ENCODE data around the gene UBB. TPM values are rescaled to one million over a fixed set of nuclear protein-coding genes. Genes with fewer than 3 reads are reported as not detected.

Gene UBB
- 2,137 TPM for total RNA-seq

DNA sequence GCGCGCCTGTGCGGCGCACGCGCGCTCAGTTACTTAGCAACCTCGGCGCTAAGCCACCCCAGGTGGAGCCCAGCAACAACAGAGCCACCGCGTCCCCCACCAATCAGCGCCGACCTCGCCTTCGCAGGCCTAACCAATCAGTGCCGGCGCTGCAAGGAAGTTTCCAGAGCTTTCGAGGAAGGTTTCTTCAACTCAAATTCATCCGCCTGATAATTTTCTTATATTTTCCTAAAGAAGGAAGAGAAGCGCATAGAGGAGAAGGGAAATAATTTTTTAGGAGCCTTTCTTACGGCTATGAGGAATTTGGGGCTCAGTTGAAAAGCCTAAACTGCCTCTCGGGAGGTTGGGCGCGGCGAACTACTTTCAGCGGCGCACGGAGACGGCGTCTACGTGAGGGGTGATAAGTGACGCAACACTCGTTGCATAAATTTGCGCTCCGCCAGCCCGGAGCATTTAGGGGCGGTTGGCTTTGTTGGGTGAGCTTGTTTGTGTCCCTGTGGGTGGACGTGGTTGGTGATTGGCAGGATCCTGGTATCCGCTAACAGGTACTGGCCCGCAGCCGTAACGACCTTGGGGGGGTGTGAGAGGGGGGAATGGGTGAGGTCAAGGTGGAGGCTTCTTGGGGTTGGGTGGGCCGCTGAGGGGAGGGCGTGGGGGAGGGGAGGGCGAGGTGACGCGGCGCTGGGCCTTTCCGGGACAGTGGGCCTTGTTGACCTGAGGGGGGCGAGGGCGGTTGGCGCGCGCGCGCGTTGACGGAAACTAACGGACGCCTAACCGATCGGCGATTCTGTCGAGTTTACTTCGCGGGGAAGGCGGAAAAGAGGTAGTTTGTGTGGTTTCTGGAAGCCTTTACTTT is at the start of gene UBB:
Gene UBB (plus strand): TSS at position 452 of the 856 bp plus-strand sequence. CDS start 817 bp downstream, outside the sequence.

DNA sequence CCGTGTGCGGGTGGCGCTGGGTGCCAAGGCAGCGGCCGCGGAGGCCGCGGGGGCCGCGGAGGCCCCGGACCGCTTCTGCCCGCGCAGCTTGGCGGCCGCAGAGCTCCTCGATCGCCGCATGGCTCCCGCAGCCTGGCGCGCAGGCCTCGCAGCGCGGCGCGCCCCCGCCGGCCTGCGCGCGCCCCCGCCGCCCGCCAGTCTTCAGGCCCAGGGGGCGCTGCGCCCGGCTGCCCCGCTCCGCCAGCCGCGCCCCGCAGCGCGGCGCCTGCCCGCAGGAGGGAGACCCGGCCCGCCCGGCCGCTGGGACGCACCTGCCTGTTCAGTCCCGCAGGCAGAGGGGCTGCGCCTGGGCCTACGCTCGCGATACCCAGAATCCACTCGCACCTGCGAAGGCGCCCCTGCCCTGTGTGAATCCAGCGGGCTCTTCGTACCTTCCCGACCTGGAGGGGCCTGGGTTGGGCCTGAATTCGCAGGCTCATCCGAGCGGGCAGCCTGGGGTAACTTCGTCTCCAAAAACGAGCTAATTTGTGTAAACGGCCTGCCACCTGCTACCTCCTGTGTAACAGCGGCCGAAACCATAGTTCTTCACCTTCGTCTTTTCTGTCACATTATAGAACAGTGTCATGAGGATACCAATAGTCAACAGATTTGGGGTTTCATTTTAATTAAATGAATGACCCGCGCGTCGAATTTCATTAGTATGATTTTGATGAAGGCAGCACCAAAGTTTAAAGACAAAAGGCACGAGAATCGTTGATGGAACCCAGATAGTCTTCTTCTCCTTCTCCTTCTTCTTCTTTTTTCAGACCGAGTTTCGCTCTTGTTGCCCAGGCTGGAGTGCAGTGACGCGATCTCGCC is 27.3 kb upstream of the UBB start, which contains the start of gene CENPV:
Gene CENPV (minus strand): TSS at position 153 of the 858 bp plus-strand sequence. CDS start 33 bp downstream, at position 120.

DNA sequence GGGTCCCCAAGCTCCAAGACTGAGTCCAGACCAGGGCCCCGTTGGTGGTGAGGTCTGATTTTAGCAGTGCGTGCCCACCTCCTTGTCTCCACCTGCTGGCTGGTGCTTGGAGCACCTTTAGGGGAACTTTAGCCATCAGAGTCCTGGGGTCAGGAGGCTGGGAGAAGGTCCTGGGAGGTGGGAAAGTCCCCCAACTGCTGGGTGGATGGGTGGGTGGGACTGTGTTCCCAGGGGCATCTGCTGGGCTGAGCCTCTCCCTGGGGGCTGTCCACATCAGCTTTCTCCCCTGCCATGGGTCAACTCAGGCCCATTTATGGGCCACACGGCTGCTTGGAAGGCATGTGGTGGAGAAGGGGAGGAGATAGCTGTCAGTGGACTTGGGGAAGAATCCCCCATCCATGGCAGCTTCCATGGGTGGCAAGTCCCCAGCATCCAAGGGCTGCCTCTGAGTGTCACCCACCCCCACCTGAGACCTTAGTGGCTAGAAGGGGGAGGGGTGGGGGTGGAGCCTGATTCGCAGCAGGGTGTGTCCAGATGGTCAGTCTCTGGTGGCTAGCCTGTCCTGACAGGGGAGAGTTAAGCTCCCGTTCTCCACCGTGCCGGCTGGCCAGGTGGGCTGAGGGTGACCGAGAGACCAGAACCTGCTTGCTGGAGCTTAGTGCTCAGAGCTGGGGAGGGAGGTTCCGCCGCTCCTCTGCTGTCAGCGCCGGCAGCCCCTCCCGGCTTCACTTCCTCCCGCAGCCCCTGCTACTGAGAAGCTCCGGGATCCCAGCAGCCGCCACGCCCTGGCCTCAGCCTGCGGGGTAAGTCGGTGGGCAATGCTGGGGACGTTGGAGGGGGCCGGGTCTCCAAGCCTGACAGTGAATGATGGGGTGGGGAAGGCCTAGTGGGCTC is 34.4 kb downstream of the UBB start, which contains the start of gene TRPV2:
Gene TRPV2 (plus strand): TSS at position 541 of the 894 bp plus-strand sequence. CDS start 2,098 bp downstream, outside the sequence.

Other genes with a start within 250 kb of the UBB start
- gene NCOR1, start 165.6 kb upstream of the UBB start, total RNA-seq, result 154 TPM
- gene PIGL, start 163.9 kb upstream of the UBB start, total RNA-seq, result 41.3 TPM
- 30.9 TPM for gene CENPV, start 27.6 kb upstream of the UBB start, total RNA-seq
- 6.1 TPM for gene TRPV2, start 34.5 kb downstream of the UBB start, total RNA-seq
- gene LRRC75A, start 111.1 kb downstream of the UBB start, total RNA-seq, result 4.6 TPM
- 10.2 TPM for gene ZNF287, start 188.1 kb downstream of the UBB start, total RNA-seq